ENCODE data around the gene C7.

Gene C7

GRCh38 chr5:40976836-40977235 lies 67.5 kb downstream of the C7 start:
- no peak for DNase-seq (ENCODE audit: low read depth in 2 of 2)
- TF ChIP-seq CTCF (IDR thresholded peaks at IDR 0.05; ENCODE audit: low read depth, low read length) = no peak
- H3K4me3 ChIP-seq (replicated peaks in 1 of 2; ENCODE audit: low read depth in 2 of 2, low read length in 2 of 2) = no peak overlapping the region

GRCh38 chr5:40981420-40981819 lies 72.1 kb downstream of the C7 start:
- TF ChIP-seq CTCF (IDR thresholded peaks at IDR 0.05; ENCODE audit: low read depth, low read length) = no peak
- no peak for DNase-seq (ENCODE audit: low read depth in 2 of 2)

GRCh38 chr5:40983781-40984180 lies 74.5 kb downstream of the C7 start:
- DNase-seq (ENCODE audit: low read depth in 2 of 2) = peak in 1 of 2 donors; percentile 55
- TF ChIP-seq CTCF (IDR thresholded peaks at IDR 0.05; ENCODE audit: low read depth, low read length) = no peak
- no peak overlapping the region for H3K4me3 ChIP-seq (replicated peaks in 1 of 2; ENCODE audit: low read depth in 2 of 2, low read length in 2 of 2)

More at GRCh38 chr5:40981420-40981819, 72.1 kb downstream of the C7 start:
- no peak overlapping the region for H3K4me3 ChIP-seq (replicated peaks in 1 of 2; ENCODE audit: low read depth in 2 of 2, low read length in 2 of 2)

GRCh38 chr5:40984884-40985283 lies 75.6 kb downstream of the C7 start:
- H3K4me3 ChIP-seq (replicated peaks in 1 of 2; ENCODE audit: low read depth in 2 of 2, low read length in 2 of 2) = no peak overlapping the region
- DNase-seq (ENCODE audit: low read depth in 2 of 2) = peak in 1 of 2 donors; percentile 87
- no peak for TF ChIP-seq CTCF (IDR thresholded peaks at IDR 0.05; ENCODE audit: low read depth, low read length)

- no peak overlapping the region for H3K4me3 ChIP-seq (replicated peaks in 1 of 2; ENCODE audit: low read depth in 2 of 2, low read length in 2 of 2)
- no peak for DNase-seq (ENCODE audit: low read depth in 2 of 2)
- no peak for TF ChIP-seq CTCF (IDR thresholded peaks at IDR 0.05; ENCODE audit: low read depth, low read length)
These were observed 76.2 kb downstream of the C7 start for GRCh38 chr5:40985501-40985900.

GRCh38 chr5:40986666-40987065 lies 77.4 kb downstream of the C7 start:
- no peak overlapping the region for H3K4me3 ChIP-seq (replicated peaks in 1 of 2; ENCODE audit: low read depth in 2 of 2, low read length in 2 of 2)

More at GRCh38 chr5:40986666-40987065, 77.4 kb downstream of the C7 start:
- TF ChIP-seq CTCF (IDR thresholded peaks at IDR 0.05; ENCODE audit: low read depth, low read length) = no peak
- no peak for DNase-seq (ENCODE audit: low read depth in 2 of 2)
